ENCODE data around the gene ST8SIA1.
"Not testable (repeated sequence)": the region's sequence is repeated elsewhere in the genome, so short reads cannot be mapped to it uniquely, and the experiment has no call there.

ST8SIA1 gene

GRCh38 chr12:22172501-22172900 is 162.0 kb downstream of the ST8SIA1 start:
- DNase-seq (ENCODE audit: low spot score) = no peak

GRCh38 chr12:22169376-22169775 is 165.1 kb downstream of the ST8SIA1 start:
- DNase-seq (ENCODE audit: low spot score) = no peak

- DNase-seq (ENCODE audit: low spot score) = no peak
Observed at GRCh38 chr12:22164139-22164538, 170.4 kb downstream of the ST8SIA1 start.

- DNase-seq (ENCODE audit: low spot score) = no peak
Observed at GRCh38 chr12:22163594-22163993, 170.9 kb downstream of the ST8SIA1 start.

- DNase-seq (ENCODE audit: low spot score) = no peak
Observed at GRCh38 chr12:22160396-22161003, 174.0 kb downstream of the ST8SIA1 start.

GRCh38 chr12:22149286-22149685 is 185.2 kb downstream of the ST8SIA1 start:
- not testable (repeated sequence) for DNase-seq (ENCODE audit: low spot score)

GRCh38 chr12:22146686-22147085 is 187.8 kb downstream of the ST8SIA1 start:
- not testable (repeated sequence) for DNase-seq (ENCODE audit: low spot score)

Data from activated CD4-positive, alpha-beta T cell treated with anti-CD3 and anti-CD28 coated beads, Interleukin-2, Interleukin-4, amounts not matched to agents 100 ng/mL and 50 ng/mL, durations not matched to agents 16 hours and 8 hours (primary cell).